T-helper 22 cell (primary cell): ENCODE measurements around the gene LPCAT1.

Source experiments
- DNase-seq: peaks from one replicate; pipeline ENCODE4 v3.0.0-alpha.2; 2020; ENCODE audit warnings: low read depth

Gene LPCAT1

GRCh38 chr5:1495525-1495897 is 28.2 kb downstream of the LPCAT1 start:
- DNase-seq = no peak

GRCh38 chr5:1494780-1495524 is 28.8 kb downstream of the LPCAT1 start:
- DNase-seq = no peak

- DNase-seq = no peak
Measured at GRCh38 chr5:1493941-1494340, 29.8 kb downstream of the LPCAT1 start.

- DNase-seq = no peak
Measured at GRCh38 chr5:1493413-1493812, 30.3 kb downstream of the LPCAT1 start.

- DNase-seq = no peak
Measured at GRCh38 chr5:1492757-1493156, 31.0 kb downstream of the LPCAT1 start.

GRCh38 chr5:1490376-1490775 is 33.4 kb downstream of the LPCAT1 start:
- DNase-seq = no peak

- no peak for DNase-seq
Measured at GRCh38 chr5:1489754-1490153, 34.0 kb downstream of the LPCAT1 start.

- DNase-seq = no peak
Measured at GRCh38 chr5:1488882-1489680, 34.7 kb downstream of the LPCAT1 start.

- no peak for DNase-seq
Measured at GRCh38 chr5:1487079-1487764, 36.5 kb downstream of the LPCAT1 start.

- DNase-seq = no peak
Measured at GRCh38 chr5:1486271-1486670, 37.5 kb downstream of the LPCAT1 start.

- DNase-seq = no peak
Measured at GRCh38 chr5:1485579-1486118, 38.1 kb downstream of the LPCAT1 start.

- DNase-seq = no peak
Measured at GRCh38 chr5:1484730-1485578, 38.8 kb downstream of the LPCAT1 start.

GRCh38 chr5:1483856-1484729 is 39.7 kb downstream of the LPCAT1 start:
- DNase-seq = no peak

GRCh38 chr5:1483064-1483463 is 40.7 kb downstream of the LPCAT1 start:
- DNase-seq = no peak

GRCh38 chr5:1481959-1482331 is 41.8 kb downstream of the LPCAT1 start:
- DNase-seq = no peak

- no peak for DNase-seq
Measured at GRCh38 chr5:1481266-1481958, 42.3 kb downstream of the LPCAT1 start.

GRCh38 chr5:1480806-1481205 is 43.0 kb downstream of the LPCAT1 start:
- DNase-seq = no peak

GRCh38 chr5:1480217-1480616 is 43.5 kb downstream of the LPCAT1 start:
- DNase-seq = no peak

- no peak for DNase-seq
Measured at GRCh38 chr5:1479581-1480188, 44.1 kb downstream of the LPCAT1 start.

GRCh38 chr5:1479066-1479465 is 44.7 kb downstream of the LPCAT1 start:
- DNase-seq = no peak
